SK-N-SH treated with all-trans-retinoic acid at 6 μM for 48 hours (cell line): ENCODE measurements around the gene TBC1D7.
"Not testable (repeated sequence)": the region's sequence is repeated elsewhere in the genome, so short reads cannot be mapped to it uniquely, and the experiment has no call there.

Source experiments
- ATAC-seq: fragments of 200-7000 bp; cut with Tn5 transposase; 3 replicates; pipeline ENCODE4 v1.9.1; 2020; ENCODE audit warnings: mild to moderate bottlenecking, moderate library complexity
- BACH2 ChIP-seq: fragments of 250-450 bp; sonication (Bioruptor Pico); IDR thresholded peaks from 2 replicates; pipeline ENCODE4 v1.9.0; 2021; ENCODE audit warnings: mild to moderate bottlenecking, borderline replicate concordance
- CSDC2 ChIP-seq: fragments of 250-450 bp; sonication (Bioruptor Pico); IDR thresholded peaks from 2 replicates; pipeline ENCODE4 v1.5.0; 2020; ENCODE audit warnings: mild to moderate bottlenecking, moderate library complexity
- ESRRG ChIP-seq: fragments of 250-450 bp; sonication (Bioruptor Pico); IDR thresholded peaks from 2 replicates; pipeline ENCODE4 v1.6.1; 2021; ENCODE audit warnings: mild to moderate bottlenecking
- ISL1 ChIP-seq: fragments of 250-450 bp; sonication (Bioruptor Pico); IDR thresholded peaks from 2 replicates; pipeline ENCODE4 v2.1.2; 2022; ENCODE audit warnings: mild to moderate bottlenecking, moderate library complexity
- OSR1 ChIP-seq: fragments of 250-450 bp; sonication (Bioruptor Pico); IDR thresholded peaks from 2 replicates; pipeline ENCODE4 v1.8.0; 2022; ENCODE audit warnings: moderate library complexity, mild to moderate bottlenecking, inconsistent platforms
- PPARA ChIP-seq: fragments of 250-450 bp; sonication (Bioruptor Pico); IDR thresholded peaks from 2 replicates; pipeline ENCODE4 v1.5.0; 2020; ENCODE audit warnings: mild to moderate bottlenecking, borderline replicate concordance
- RARB ChIP-seq: fragments of 250-450 bp; sonication (Bioruptor Pico); IDR thresholded peaks from 2 replicates; pipeline ENCODE4 v1.8.0; 2021; ENCODE audit warnings: mild to moderate bottlenecking, moderate library complexity
- SNAI2 ChIP-seq: fragments of 250-450 bp; sonication (Bioruptor Pico); IDR thresholded peaks from 2 replicates; pipeline ENCODE4 v1.5.0; 2020; ENCODE audit warnings: mild to moderate bottlenecking, moderate library complexity
- TCF4 ChIP-seq: fragments of 250-450 bp; sonication (Bioruptor Pico); IDR thresholded peaks from 2 replicates; pipeline ENCODE4 v1.8.0; 2021; ENCODE audit warnings: mild to moderate bottlenecking, moderate library complexity, borderline replicate concordance
- TOX ChIP-seq: fragments of 250-450 bp; sonication (Bioruptor Pico); IDR thresholded peaks from 2 replicates; pipeline ENCODE4 v1.8.0; 2021; ENCODE audit warnings: mild to moderate bottlenecking, moderate library complexity, borderline replicate concordance
- ZC3H10 ChIP-seq: fragments of 250-450 bp; sonication (Bioruptor Pico); IDR thresholded peaks from 2 replicates; pipeline ENCODE4 v1.5.1; 2021; ENCODE audit warnings: mild to moderate bottlenecking, moderate library complexity
- ZFP3 ChIP-seq: fragments of 250-450 bp; sonication (Bioruptor Pico); IDR thresholded peaks from 2 replicates; pipeline ENCODE4 v1.5.0; 2020; ENCODE audit warnings: mild to moderate bottlenecking, moderate library complexity
- ZFP30 ChIP-seq: fragments of 450-650 bp; formaldehyde crosslinking; IDR thresholded peaks from 2 replicates; pipeline ENCODE4 v1.5.0; 2022; ENCODE audit warnings: mild to moderate bottlenecking, moderate library complexity
- ZNF565 ChIP-seq: fragments of 450-650 bp; formaldehyde crosslinking; conservative IDR thresholded peaks from 2 replicates; pipeline ENCODE4 v1.5.0; 2020; ENCODE audit warnings: low read depth, mild to moderate bottlenecking, moderate library complexity
- ZNF70 ChIP-seq: fragments of 450-650 bp; formaldehyde crosslinking; IDR thresholded peaks from 2 replicates; pipeline ENCODE4 v1.5.0; 2020; ENCODE audit warnings: mild to moderate bottlenecking, moderate library complexity
- ZNF8 ChIP-seq: fragments of 450-650 bp; formaldehyde crosslinking; IDR thresholded peaks from 2 replicates; pipeline ENCODE4 v1.5.0; 2020; ENCODE audit warnings: mild to moderate bottlenecking, moderate library complexity
- TF ChIP-seq, protein P1 (sequence below): fragments of 250-450 bp; sonication (Bioruptor Pico); IDR thresholded peaks from 2 replicates; pipeline ENCODE4 v1.8.0; 2021; ENCODE audit warnings: low read depth, mild to moderate bottlenecking, moderate library complexity, borderline replicate concordance
- TF ChIP-seq, protein P2 (sequence below): fragments of 250-450 bp; sonication (Bioruptor Pico); IDR thresholded peaks from 2 replicates; pipeline ENCODE4 v1.5.1; 2020; ENCODE audit warnings: low read depth, mild to moderate bottlenecking, moderate library complexity
- TF ChIP-seq, protein P3 (sequence below): fragments of 250-450 bp; sonication (Bioruptor Pico); IDR thresholded peaks from 2 replicates; pipeline ENCODE4 v1.8.0; 2020; ENCODE audit warnings: mild to moderate bottlenecking, moderate library complexity, borderline replicate concordance
- TF ChIP-seq, protein P4 (sequence below): fragments of 250-450 bp; sonication (Bioruptor Pico); IDR thresholded peaks from 2 replicates; pipeline ENCODE4 v1.5.1; 2021; ENCODE audit warnings: mild to moderate bottlenecking, moderate library complexity
- TF ChIP-seq, protein P5 (sequence below): fragments of 250-450 bp; sonication (Bioruptor Pico); IDR thresholded peaks from 2 replicates; pipeline ENCODE4 v1.5.0; 2020; ENCODE audit warnings: mild to moderate bottlenecking, moderate library complexity

TBC1D7 gene

DNA sequence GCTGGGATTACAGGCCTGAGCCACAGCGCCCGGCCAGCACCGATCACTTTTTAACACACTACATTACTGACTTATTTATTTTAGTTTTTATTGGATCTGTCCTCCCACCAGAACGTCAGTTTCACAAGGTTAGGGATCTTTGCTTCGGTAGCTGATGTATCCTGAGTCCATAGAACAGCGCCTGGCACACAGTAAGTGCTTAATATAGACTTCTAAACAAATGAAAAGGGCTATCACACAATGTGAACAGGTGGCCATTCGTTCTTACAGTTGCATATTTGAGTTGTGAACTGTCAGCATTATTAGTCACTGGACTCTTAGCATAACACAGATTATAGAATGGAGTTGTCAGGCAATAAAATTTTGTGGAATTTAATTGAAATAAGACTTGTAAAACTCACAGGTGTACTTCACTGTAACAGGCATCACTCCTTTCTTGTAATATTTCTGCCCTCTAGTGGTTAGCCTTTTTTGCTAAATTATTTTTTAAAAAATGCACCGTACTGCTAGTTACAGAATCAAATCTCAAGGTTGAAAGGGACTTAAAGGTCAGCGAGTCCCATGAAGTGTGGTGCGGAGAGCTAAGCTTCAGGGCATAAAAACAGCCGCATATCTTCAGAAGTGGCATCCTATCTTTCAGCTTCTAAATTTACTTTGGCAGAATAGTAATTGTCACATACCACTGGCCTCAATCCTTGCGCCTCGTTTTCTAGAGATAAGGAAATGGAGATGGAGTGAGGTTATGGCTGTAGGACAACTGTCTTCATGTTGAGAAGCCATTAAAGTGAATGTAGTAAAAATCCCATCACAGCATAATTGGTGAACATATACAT lies 3.4 kb upstream of the TBC1D7 start (continued):
- TF ChIP-seq, protein P1, sequence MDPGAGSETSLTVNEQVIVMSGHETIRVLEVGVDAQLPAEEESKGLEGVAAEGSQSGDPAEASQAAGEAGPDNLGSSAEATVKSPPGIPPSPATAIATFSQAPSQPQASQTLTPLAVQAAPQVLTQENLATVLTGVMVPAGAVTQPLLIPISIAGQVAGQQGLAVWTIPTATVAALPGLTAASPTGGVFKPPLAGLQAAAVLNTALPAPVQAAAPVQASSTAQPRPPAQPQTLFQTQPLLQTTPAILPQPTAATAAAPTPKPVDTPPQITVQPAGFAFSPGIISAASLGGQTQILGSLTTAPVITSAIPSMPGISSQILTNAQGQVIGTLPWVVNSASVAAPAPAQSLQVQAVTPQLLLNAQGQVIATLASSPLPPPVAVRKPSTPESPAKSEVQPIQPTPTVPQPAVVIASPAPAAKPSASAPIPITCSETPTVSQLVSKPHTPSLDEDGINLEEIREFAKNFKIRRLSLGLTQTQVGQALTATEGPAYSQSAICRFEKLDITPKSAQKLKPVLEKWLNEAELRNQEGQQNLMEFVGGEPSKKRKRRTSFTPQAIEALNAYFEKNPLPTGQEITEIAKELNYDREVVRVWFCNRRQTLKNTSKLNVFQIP = no peak
- TF ChIP-seq TOX = no peak

DNA sequence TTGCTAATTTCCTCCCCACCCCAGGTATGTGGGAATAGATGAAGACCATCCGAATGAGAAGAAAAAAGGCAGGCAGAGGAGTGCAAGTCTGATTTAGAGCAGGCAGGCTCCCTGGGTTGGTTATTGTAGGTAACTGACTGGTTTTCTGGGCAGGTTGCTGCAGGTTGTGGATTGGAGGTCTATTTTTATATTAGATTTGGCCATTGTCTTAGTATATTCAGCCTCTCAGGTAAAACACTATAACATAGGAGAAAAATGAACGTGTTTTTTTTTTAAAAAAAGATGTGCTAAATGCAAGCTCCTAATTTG lies 492 bp upstream of the TBC1D7 start:
- no peak for TF ChIP-seq RARB
- no peak for TF ChIP-seq ZC3H10 (CRISPR knock-in tag)
- no peak for TF ChIP-seq CSDC2
- TF ChIP-seq SNAI2 (CRISPR knock-in tag) = no peak
- no peak for TF ChIP-seq ZNF8
- TF ChIP-seq OSR1 (CRISPR knock-in tag) = no peak
- no peak for TF ChIP-seq ISL1 (CRISPR knock-in tag)
- TF ChIP-seq, protein P2, sequence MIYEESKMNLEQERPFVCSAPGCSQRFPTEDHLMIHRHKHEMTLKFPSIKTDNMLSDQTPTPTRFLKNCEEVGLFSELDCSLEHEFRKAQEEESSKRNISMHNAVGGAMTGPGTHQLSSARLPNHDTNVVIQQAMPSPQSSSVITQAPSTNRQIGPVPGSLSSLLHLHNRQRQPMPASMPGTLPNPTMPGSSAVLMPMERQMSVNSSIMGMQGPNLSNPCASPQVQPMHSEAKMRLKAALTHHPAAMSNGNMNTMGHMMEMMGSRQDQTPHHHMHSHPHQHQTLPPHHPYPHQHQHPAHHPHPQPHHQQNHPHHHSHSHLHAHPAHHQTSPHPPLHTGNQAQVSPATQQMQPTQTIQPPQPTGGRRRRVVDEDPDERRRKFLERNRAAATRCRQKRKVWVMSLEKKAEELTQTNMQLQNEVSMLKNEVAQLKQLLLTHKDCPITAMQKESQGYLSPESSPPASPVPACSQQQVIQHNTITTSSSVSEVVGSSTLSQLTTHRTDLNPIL (CRISPR knock-in tag) = no peak
- TF ChIP-seq TCF4 = no peak
- TF ChIP-seq PPARA (CRISPR knock-in tag) = no peak
- TF ChIP-seq, all 23 proteins: peak for 0
- ATAC-seq = no peak

DNA sequence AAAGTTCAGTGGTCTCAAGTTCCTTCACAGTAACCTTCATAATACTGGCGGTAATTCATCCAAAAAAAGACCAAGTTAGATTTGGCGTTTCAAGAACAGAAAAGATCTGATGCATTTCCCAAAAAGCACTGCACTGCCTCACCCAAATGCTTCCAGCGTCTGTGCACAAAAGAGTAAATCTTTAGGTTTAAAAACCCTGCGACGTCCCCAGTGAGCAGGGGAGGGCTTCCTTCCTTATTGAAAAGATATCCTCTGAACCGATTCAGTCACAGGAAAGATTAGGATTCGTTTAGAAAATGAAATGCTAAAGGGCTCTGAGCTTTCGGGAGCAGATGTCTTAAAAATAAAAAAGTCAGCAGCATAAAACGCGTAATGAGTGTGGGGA lies 654 bp downstream of the TBC1D7 start:
- ATAC-seq = peak; percentile 35
- no peak for TF ChIP-seq OSR1 (CRISPR knock-in tag)
- TF ChIP-seq BACH2 = no peak
- no peak for TF ChIP-seq SNAI2 (CRISPR knock-in tag)
- TF ChIP-seq, protein P3, sequence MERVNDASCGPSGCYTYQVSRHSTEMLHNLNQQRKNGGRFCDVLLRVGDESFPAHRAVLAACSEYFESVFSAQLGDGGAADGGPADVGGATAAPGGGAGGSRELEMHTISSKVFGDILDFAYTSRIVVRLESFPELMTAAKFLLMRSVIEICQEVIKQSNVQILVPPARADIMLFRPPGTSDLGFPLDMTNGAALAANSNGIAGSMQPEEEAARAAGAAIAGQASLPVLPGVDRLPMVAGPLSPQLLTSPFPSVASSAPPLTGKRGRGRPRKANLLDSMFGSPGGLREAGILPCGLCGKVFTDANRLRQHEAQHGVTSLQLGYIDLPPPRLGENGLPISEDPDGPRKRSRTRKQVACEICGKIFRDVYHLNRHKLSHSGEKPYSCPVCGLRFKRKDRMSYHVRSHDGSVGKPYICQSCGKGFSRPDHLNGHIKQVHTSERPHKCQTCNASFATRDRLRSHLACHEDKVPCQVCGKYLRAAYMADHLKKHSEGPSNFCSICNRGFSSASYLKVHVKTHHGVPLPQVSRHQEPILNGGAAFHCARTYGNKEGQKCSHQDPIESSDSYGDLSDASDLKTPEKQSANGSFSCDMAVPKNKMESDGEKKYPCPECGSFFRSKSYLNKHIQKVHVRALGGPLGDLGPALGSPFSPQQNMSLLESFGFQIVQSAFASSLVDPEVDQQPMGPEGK (CRISPR knock-in tag) = no peak
- TF ChIP-seq ZNF565 = no peak
- TF ChIP-seq ZC3H10 (CRISPR knock-in tag) = no peak
- TF ChIP-seq, protein P1 = no peak
- no peak for TF ChIP-seq ISL1 (CRISPR knock-in tag)
- no peak for TF ChIP-seq ZNF8
- TF ChIP-seq RARB = no peak
- TF ChIP-seq, protein P4, sequence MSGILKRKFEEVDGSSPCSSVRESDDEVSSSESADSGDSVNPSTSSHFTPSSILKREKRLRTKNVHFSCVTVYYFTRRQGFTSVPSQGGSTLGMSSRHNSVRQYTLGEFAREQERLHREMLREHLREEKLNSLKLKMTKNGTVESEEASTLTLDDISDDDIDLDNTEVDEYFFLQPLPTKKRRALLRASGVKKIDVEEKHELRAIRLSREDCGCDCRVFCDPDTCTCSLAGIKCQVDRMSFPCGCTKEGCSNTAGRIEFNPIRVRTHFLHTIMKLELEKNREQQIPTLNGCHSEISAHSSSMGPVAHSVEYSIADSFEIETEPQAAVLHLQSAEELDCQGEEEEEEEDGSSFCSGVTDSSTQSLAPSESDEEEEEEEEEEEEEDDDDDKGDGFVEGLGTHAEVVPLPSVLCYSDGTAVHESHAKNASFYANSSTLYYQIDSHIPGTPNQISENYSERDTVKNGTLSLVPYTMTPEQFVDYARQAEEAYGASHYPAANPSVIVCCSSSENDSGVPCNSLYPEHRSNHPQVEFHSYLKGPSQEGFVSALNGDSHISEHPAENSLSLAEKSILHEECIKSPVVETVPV (CRISPR knock-in tag) = no peak
- TF ChIP-seq, protein P5, sequence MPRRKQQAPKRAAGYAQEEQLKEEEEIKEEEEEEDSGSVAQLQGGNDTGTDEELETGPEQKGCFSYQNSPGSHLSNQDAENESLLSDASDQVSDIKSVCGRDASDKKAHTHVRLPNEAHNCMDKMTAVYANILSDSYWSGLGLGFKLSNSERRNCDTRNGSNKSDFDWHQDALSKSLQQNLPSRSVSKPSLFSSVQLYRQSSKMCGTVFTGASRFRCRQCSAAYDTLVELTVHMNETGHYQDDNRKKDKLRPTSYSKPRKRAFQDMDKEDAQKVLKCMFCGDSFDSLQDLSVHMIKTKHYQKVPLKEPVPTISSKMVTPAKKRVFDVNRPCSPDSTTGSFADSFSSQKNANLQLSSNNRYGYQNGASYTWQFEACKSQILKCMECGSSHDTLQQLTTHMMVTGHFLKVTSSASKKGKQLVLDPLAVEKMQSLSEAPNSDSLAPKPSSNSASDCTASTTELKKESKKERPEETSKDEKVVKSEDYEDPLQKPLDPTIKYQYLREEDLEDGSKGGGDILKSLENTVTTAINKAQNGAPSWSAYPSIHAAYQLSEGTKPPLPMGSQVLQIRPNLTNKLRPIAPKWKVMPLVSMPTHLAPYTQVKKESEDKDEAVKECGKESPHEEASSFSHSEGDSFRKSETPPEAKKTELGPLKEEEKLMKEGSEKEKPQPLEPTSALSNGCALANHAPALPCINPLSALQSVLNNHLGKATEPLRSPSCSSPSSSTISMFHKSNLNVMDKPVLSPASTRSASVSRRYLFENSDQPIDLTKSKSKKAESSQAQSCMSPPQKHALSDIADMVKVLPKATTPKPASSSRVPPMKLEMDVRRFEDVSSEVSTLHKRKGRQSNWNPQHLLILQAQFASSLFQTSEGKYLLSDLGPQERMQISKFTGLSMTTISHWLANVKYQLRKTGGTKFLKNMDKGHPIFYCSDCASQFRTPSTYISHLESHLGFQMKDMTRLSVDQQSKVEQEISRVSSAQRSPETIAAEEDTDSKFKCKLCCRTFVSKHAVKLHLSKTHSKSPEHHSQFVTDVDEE (CRISPR knock-in tag) = no peak
- no peak for TF ChIP-seq ZFP3 (CRISPR knock-in tag)
- no peak for TF ChIP-seq ZFP30 (CRISPR knock-in tag)
- no peak for TF ChIP-seq ESRRG (CRISPR knock-in tag)
- TF ChIP-seq ZNF70 (CRISPR knock-in tag) = no peak

DNA sequence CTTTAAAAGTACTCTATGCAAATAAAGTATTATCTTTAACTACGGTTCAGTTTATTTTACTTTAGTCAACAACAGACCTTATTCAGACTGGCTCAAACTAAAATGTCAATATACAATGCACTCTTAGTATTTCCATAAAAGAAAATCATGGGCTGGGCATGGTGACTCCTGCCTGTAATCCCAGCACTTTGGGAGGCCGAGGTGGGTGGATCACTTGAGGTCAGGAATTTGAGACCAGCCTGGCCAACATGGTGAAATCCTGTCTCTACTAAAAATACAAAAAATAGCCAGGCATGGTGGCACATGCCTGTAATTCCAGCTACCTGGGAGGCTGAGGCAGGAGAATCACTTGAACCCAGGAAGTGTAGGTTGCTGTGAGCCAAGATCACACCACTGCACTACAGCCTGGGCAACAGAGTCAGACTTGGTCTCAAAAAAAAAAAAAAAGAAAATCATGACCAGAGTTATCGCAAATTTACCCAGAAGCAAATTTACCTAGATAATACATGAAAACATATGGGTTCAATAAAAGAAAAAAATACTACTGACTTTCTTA lies 2.2 kb downstream of the TBC1D7 start:
- not testable (repeated sequence) for ATAC-seq
